Gastrocnemius medialis (tissue), 4 donors: ENCODE measurements around the gene MYD88.

Experiments
- CTCF ChIP-seq, 5 experiments: fragments of 450-650 bp in 3 of 5; fragments of 200-600 bp in 2 of 5; sonication (generic) in 2 of 5; IDR thresholded peaks in 4 of 5; conservative IDR thresholded peaks in 1 of 5; 1 replicate in 4 of 5; 2 replicates in 1 of 5; pipeline ENCODE4 v1.5.1; 2016 to 2019; ENCODE audit warnings: antibody characterized with exemption in 5 of 5, mild to moderate bottlenecking in 3 of 5, moderate library complexity in 3 of 5
- POLR2A ChIP-seq, 2 donors: fragments of 450-650 bp; IDR thresholded peaks; one replicate each; pipeline ENCODE4 v1.6.1; 2017; ENCODE audit warnings: antibody characterized with exemption in 2 of 2, mild to moderate bottlenecking in 2 of 2, moderate library complexity in 2 of 2

DNA sequence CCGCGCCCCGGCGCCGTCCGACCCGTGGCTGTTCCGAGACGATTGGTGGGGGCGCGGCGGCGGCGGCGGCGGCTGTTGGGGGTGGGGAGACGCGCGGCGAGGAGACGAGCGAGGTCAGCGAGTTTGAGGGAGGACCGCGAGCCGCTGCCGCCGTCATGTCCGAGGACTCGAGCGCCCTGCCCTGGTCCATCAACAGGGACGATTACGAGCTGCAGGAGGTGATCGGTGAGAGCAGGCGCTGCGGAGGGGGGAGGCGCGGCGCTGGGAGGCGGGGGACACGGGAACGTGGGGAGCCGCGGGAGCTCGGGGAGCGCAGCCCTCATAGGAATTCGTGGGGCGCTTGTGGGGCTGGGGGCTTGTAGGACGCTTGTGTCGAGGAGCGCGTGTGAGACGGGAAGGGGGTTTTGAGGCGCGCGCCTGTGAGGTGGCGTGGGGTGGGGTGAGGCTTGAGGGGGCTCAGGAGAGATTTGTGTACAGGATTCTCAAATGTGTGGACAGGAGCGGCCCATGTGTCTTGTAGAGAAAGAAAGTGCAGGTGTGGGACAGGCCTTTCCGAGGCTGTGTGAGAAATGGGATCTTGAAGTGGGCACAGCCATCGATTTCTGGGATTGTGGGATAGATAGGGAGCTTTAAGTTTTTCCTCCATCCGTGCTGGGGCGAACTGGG is 27.4 kb downstream of the MYD88 start:
- TF ChIP-seq CTCF (IDR thresholded peaks at IDR 0.05 in 4 of 5, conservative IDR thresholded peaks at IDR 0.05 in 1 of 5) (no peak), POLR2A (IDR thresholded peaks at IDR 0.05) (peak in 1 of 2 donors; percentile 23)
